OCI-LY1 (cell line): Measurements from ENCODE around the gene ETV2.

Experiments used
- H2AFZ ChIP-seq: fragments of 200-600 bp; sonication (generic), shearing (Covaris generic); 2 replicates; pipeline ENCODE4 v1.6.0; 2014; ENCODE audit warnings: antibody characterized with exemption, mild to moderate bottlenecking, low read length
- H3F3A ChIP-seq: fragments of 200-600 bp; sonication (generic), shearing (Covaris generic); 2 replicates; pipeline ENCODE4 v1.6.0; 2014; ENCODE audit warnings: mild to moderate bottlenecking, antibody characterized with exemption, low read length, moderate library complexity; ENCODE audit not compliant: insufficient read depth
- H3K27ac ChIP-seq: fragments of 200-600 bp; sonication (generic); 2 replicates; pipeline ENCODE4 v1.5.1; 2014; ENCODE audit warnings: low read length, mixed run types, mild to moderate bottlenecking, low read depth; ENCODE audit not compliant: poor library complexity, severe bottlenecking
- H3K27me3 ChIP-seq: fragments of 200-600 bp; sonication (generic); 2 replicates; pipeline ENCODE4 v1.6.0; 2014; ENCODE audit warnings: antibody characterized with exemption, mild to moderate bottlenecking, low read length, moderate library complexity; ENCODE audit not compliant: insufficient read depth
- H3K36me3 ChIP-seq: fragments of 200-600 bp; sonication (generic); 2 replicates; pipeline ENCODE4 v1.6.1; 2014; ENCODE audit warnings: mild to moderate bottlenecking, antibody characterized with exemption, low read length, moderate library complexity, mixed read lengths; ENCODE audit not compliant: insufficient read depth
- H3K4me1 ChIP-seq: fragments of 200-600 bp; sonication (generic); 2 replicates; pipeline ENCODE4 v1.5.1; 2014; ENCODE audit warnings: mild to moderate bottlenecking, low read length, moderate library complexity; ENCODE audit not compliant: insufficient read depth, severe bottlenecking
- H3K4me2 ChIP-seq: fragments of 200-600 bp; sonication (generic), shearing (Covaris generic); 2 replicates; pipeline ENCODE4 v1.6.1; 2014; ENCODE audit warnings: low read length
- H3K4me3 ChIP-seq: fragments of 200-600 bp; sonication (generic); 2 replicates; pipeline ENCODE4 v1.5.1; 2014; ENCODE audit warnings: low read length, low read depth, mild to moderate bottlenecking, mixed read lengths; ENCODE audit not compliant: poor library complexity, severe bottlenecking
- H3K79me2 ChIP-seq: fragments of 200-600 bp; shearing (Covaris generic); 2 replicates; pipeline ENCODE4 v1.6.1; 2016; ENCODE audit warnings: mixed run types, low read length, mixed read lengths; ENCODE audit not compliant: insufficient read depth
- H3K9ac ChIP-seq: fragments of 200-600 bp; sonication (generic), shearing (Covaris generic); 2 replicates; pipeline ENCODE4 v1.6.1; 2014; ENCODE audit warnings: mild to moderate bottlenecking, low read length, mixed read lengths
- H3K9me2 ChIP-seq: fragments of 200-600 bp; sonication (generic), shearing (Covaris generic); 2 replicates; pipeline ENCODE4 v1.6.1; 2014; ENCODE audit warnings: low read depth, mild to moderate bottlenecking, low read length, mixed read lengths
- H3K9me3 ChIP-seq: fragments of 200-600 bp; shearing (Covaris generic); 2 replicates; pipeline ENCODE4 v1.6.1; 2014; ENCODE audit warnings: low read length, mixed read lengths
- H4K20me1 ChIP-seq: fragments of 200-600 bp; sonication (generic), shearing (Covaris generic); 2 replicates; pipeline ENCODE4 v1.6.0; 2016; ENCODE audit warnings: mild to moderate bottlenecking, low read length; ENCODE audit not compliant: insufficient read depth
- EZH2 ChIP-seq: fragments of 200-600 bp; sonication (generic), shearing (Covaris generic); IDR thresholded peaks from 2 replicates; pipeline ENCODE4 v1.8.0; 2017; ENCODE audit warnings: borderline replicate concordance, mixed run types, mild to moderate bottlenecking, antibody characterized with exemption, low read length, moderate library complexity, mixed read lengths
- TF ChIP-seq, protein P1 (sequence below): fragments of 200-600 bp; sonication (generic), shearing (Covaris generic); IDR thresholded peaks from 2 replicates; pipeline ENCODE4 v1.5.1; 2017; ENCODE audit warnings: mild to moderate bottlenecking, antibody characterized with exemption, low read length, moderate library complexity, mixed read lengths

The ETV2 gene

DNA sequence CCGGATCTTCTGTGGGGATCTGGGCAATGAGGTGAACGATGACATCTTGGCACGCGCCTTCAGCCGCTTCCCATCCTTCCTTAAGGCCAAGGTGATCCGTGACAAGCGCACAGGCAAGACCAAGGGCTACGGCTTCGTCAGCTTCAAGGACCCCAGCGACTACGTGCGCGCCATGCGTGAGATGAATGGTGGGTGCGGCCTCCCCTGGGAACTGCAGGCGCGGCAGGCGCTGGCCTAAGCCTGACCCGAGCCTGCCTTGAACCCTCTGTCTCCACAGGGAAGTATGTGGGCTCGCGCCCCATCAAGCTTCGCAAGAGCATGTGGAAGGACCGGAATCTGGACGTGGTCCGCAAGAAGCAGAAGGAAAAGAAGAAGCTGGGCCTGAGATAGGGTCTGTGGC lies 4.4 kb upstream of the ETV2 start:
- Histone ChIP-seq H3K27ac (no peak overlapping the region), H3K9ac (no peak overlapping the region), H3K4me3 (no peak overlapping the region), H3K79me2 (no peaks in the 10 kb centered on the region), H2AFZ (no peak overlapping the region), H3K27me3 (no peaks in the 10 kb centered on the region), H4K20me1 (no peaks in the 10 kb centered on the region), H3F3A (no peaks in the 10 kb centered on the region), H3K36me3 (peaks cover 52% of the 10 kb centered on the region), H3K4me2 (no peak overlapping the region), H3K4me1 (peaks cover 8% of the 10 kb centered on the region), H3K9me2 (no peaks in the 10 kb centered on the region), H3K9me3 (no peaks in the 10 kb centered on the region)
- TF ChIP-seq, protein P1, sequence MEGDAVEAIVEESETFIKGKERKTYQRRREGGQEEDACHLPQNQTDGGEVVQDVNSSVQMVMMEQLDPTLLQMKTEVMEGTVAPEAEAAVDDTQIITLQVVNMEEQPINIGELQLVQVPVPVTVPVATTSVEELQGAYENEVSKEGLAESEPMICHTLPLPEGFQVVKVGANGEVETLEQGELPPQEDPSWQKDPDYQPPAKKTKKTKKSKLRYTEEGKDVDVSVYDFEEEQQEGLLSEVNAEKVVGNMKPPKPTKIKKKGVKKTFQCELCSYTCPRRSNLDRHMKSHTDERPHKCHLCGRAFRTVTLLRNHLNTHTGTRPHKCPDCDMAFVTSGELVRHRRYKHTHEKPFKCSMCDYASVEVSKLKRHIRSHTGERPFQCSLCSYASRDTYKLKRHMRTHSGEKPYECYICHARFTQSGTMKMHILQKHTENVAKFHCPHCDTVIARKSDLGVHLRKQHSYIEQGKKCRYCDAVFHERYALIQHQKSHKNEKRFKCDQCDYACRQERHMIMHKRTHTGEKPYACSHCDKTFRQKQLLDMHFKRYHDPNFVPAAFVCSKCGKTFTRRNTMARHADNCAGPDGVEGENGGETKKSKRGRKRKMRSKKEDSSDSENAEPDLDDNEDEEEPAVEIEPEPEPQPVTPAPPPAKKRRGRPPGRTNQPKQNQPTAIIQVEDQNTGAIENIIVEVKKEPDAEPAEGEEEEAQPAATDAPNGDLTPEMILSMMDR: no peak
- no peak for TF ChIP-seq EZH2

DNA sequence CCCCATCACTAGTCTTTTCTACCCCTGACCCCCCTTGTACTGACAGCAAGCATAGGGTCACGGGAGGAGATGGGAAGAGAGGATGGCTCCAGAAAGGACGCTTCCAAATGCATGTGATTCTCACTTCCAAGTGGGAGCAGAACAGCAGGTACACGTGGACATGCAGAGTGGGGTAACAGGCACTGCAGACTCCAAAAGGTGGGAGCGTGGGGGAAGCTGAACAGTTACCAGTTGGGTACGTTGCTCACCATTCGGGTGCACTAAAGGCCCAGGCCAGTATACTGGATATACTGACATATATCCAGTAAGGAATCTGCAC lies 2.3 kb upstream of the ETV2 start:
- peaks cover 23% of the 10 kb centered on the region for H3K4me1 ChIP-seq
- no peaks in the 10 kb centered on the region for H3K79me2 ChIP-seq
- H3K27ac ChIP-seq: no peak overlapping the region
- H3F3A ChIP-seq: no peaks in the 10 kb centered on the region
- TF ChIP-seq, protein P1: no peak
- TF ChIP-seq EZH2: no peak
- H2AFZ ChIP-seq: no peak overlapping the region
- no peaks in the 10 kb centered on the region for H3K27me3 ChIP-seq
- H3K9me3 ChIP-seq: no peaks in the 10 kb centered on the region
- no peak overlapping the region for H3K4me2 ChIP-seq
- no peak overlapping the region for H3K9ac ChIP-seq
- H4K20me1 ChIP-seq: no peaks in the 10 kb centered on the region
- H3K9me2 ChIP-seq: no peaks in the 10 kb centered on the region
- H3K36me3 ChIP-seq: peaks cover 33% of the 10 kb centered on the region
- H3K4me3 ChIP-seq: no peak overlapping the region

DNA sequence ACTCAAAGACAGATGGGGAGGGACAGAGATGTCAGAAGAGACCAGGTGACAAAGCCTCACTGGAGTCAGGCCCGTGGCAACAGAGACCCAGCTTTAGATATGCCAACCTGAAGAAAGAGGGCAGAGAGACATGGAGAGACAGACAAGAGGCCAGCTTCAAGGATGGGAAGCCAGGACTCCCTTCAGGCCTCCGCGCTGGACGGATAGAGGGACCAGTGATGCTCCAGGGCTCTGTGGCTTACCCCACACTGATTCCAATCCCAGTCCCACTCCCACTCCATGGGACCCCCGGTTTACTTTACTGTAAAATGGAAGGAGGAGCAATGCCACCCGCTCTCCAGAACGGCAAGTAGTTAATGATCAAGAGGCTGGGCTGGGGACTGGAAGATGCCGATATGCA lies 1.7 kb upstream of the ETV2 start:
- Histone ChIP-seq H3K36me3 (peaks cover 30% of the 10 kb centered on the region), H4K20me1 (no peaks in the 10 kb centered on the region), H3K9me2 (no peaks in the 10 kb centered on the region), H3K27me3 (no peaks in the 10 kb centered on the region), H3K4me2 (no peak overlapping the region), H3F3A (no peaks in the 10 kb centered on the region), H3K9ac (no peak overlapping the region), H3K27ac (no peak overlapping the region), H3K79me2 (no peaks in the 10 kb centered on the region), H3K4me3 (no peak overlapping the region), H2AFZ (no peak overlapping the region), H3K4me1 (peaks cover 26% of the 10 kb centered on the region), H3K9me3 (no peaks in the 10 kb centered on the region)
- TF ChIP-seq EZH2: no peak
- TF ChIP-seq, protein P1: no peak
